GM12878 (cell line): ENCODE results near the gene COMMD3. TPM values are rescaled to one million over a fixed set of nuclear protein-coding genes. Genes with fewer than 3 reads are reported as not detected.

Source experiments
- ATF2 ChIP-seq: IDR thresholded peaks from 2 replicates; pipeline ENCODE4 v1.6.1; 2012; ENCODE audit warnings: low read length, inconsistent platforms
- CREB1 ChIP-seq: IDR thresholded peaks from 2 replicates; pipeline ENCODE4 v1.6.1; 2012; ENCODE audit warnings: low read depth, mild to moderate bottlenecking, inconsistent platforms
- EGR1 ChIP-seq, 2 experiments: IDR thresholded peaks; 1 replicate in 1 of 2; 2 replicates in 1 of 2; pipeline ENCODE4 v1.6.1; 2011 to 2012; ENCODE audit warnings: low read depth in 2 of 2, low read length in 2 of 2, borderline replicate concordance in 1 of 2, mild to moderate bottlenecking in 1 of 2, moderate library complexity in 1 of 2
- EZH2 ChIP-seq: IDR thresholded peaks from 2 replicates; pipeline ENCODE4 v1.6.1; 2012; ENCODE audit warnings: low read depth, mild to moderate bottlenecking, control low read depth, inconsistent platforms, low read length, borderline replicate concordance; ENCODE audit not compliant: control insufficient read depth
- FOS ChIP-seq: IDR thresholded peaks from 3 replicates; pipeline ENCODE4 v1.6.1; 2011; ENCODE audit warnings: borderline replicate concordance; ENCODE audit not compliant: insufficient read length; ENCODE audit errors: extremely low read depth
- HDAC6 ChIP-seq: fragments of 200-600 bp; sonication (generic); IDR thresholded peaks from one replicate; pipeline ENCODE4 v1.8.0; 2017; ENCODE audit warnings: antibody characterized with exemption; ENCODE audit not compliant: unreplicated experiment
- IRF5 ChIP-seq: fragments of 450-650 bp; IDR thresholded peaks from 2 replicates; pipeline ENCODE4 v1.6.1; 2017; ENCODE audit warnings: borderline replicate concordance
- JUNB ChIP-seq: IDR thresholded peaks from 2 replicates; pipeline ENCODE4 v1.6.1; 2016; ENCODE audit warnings: antibody characterized with exemption, mild to moderate bottlenecking
- KDM1A ChIP-seq: fragments of 200-600 bp; sonication (generic); IDR thresholded peaks from 2 replicates; pipeline ENCODE4 v1.6.1; 2016; ENCODE audit warnings: borderline replicate concordance
- KLF5 ChIP-seq: fragments of 450-650 bp; IDR thresholded peaks from 2 replicates; pipeline ENCODE4 v1.6.1; 2014; ENCODE audit warnings: mild to moderate bottlenecking; ENCODE audit not compliant: partially characterized antibody
- MYB ChIP-seq: fragments of 150-350 bp; IDR thresholded peaks from 2 replicates; pipeline ENCODE4 v1.6.1; 2014; ENCODE audit warnings: mild to moderate bottlenecking, low read depth, low read length, borderline replicate concordance
- NFYA ChIP-seq: IDR thresholded peaks from 2 replicates; pipeline ENCODE4 v1.6.1; 2011; ENCODE audit warnings: low read depth, mild to moderate bottlenecking, low read length, improper control_type of control experiment, borderline replicate concordance
- PML ChIP-seq: IDR thresholded peaks from 2 replicates; pipeline ENCODE4 v1.6.1; 2012; ENCODE audit warnings: low read length, inconsistent platforms
- POLR2A ChIP-seq: IDR thresholded peaks from 2 replicates; pipeline ENCODE4 v1.6.1; 2011; ENCODE audit warnings: low read depth, mild to moderate bottlenecking, low read length
- RAD21 ChIP-seq: IDR thresholded peaks from 2 replicates; pipeline ENCODE4 v1.6.1; 2011; ENCODE audit warnings: mild to moderate bottlenecking, low read depth, low read length, moderate library complexity; ENCODE audit not compliant: insufficient read depth
- RAD51 ChIP-seq: fragments of 450-650 bp; IDR thresholded peaks from 2 replicates; pipeline ENCODE4 v1.6.1; 2016; ENCODE audit warnings: moderate library complexity, mild to moderate bottlenecking, inconsistent platforms
- SIN3A ChIP-seq: IDR thresholded peaks from 2 replicates; pipeline ENCODE4 v1.6.1; 2012; ENCODE audit warnings: low read depth, low read length, improper control_type of control experiment
- SMARCA5 ChIP-seq: fragments of 450-650 bp; IDR thresholded peaks from 2 replicates; pipeline ENCODE4 v1.6.1; 2017; ENCODE audit warnings: mild to moderate bottlenecking
- SMC3 ChIP-seq: IDR thresholded peaks from 2 replicates; pipeline ENCODE4 v1.6.1; 2011; ENCODE audit warnings: low read length, improper control_type of control experiment, borderline replicate concordance
- SPI1 ChIP-seq: IDR thresholded peaks from 2 replicates; pipeline ENCODE4 v1.6.1; 2011; ENCODE audit warnings: low read depth, mild to moderate bottlenecking, low read length, moderate library complexity, borderline replicate concordance; ENCODE audit not compliant: insufficient read depth
- STAT3 ChIP-seq: IDR thresholded peaks from 2 replicates; pipeline ENCODE4 v1.6.1; 2011; ENCODE audit warnings: low read depth, low read length, improper control_type of control experiment
- SUZ12 ChIP-seq: fragments of 200-600 bp; sonication (generic); IDR thresholded peaks from one replicate; pipeline ENCODE4 v1.6.1; 2018; ENCODE audit warnings: antibody characterized with exemption, mild to moderate bottlenecking; ENCODE audit not compliant: unreplicated experiment
- YBX1 ChIP-seq: fragments of 450-650 bp; IDR thresholded peaks from 2 replicates; pipeline ENCODE4 v1.6.1; 2016; ENCODE audit warnings: antibody characterized with exemption
- ZSCAN29 ChIP-seq: fragments of 450-650 bp; IDR thresholded peaks from 2 replicates; pipeline ENCODE4 v1.6.1; 2017; ENCODE audit warnings: mild to moderate bottlenecking, moderate library complexity
- polyA plus RNA-seq, 11 experiments: library from polyadenylated mRNA; depleted of rRNA in 4 of 11; unstranded in 6 of 11; stranded (reverse) in 5 of 11; fragments of >200 nt; fragmentation: Nextera tagmentation in 4 of 11; fragmentation: Illumina TruSeq in 1 of 11; extraction: Ambion mirVana in 4 of 11; extraction: Trizol in 1 of 11; gene quantifications; 1 replicate in 1 of 11; 2 replicates in 10 of 11; pipeline versions ENCODE4 v1.2.1 to v1.2.3, GENCODE V29; 2011 to 2016; ENCODE audit warnings: inconsistent platforms in 2 of 11, missing spikeins in 2 of 11, low read depth in 1 of 11
- total RNA-seq, 4 experiments: library from RNA; depleted of rRNA in 3 of 4; stranded (reverse); fragments of >200 nt in 3 of 4; fragmentation: Illumina TruSeq in 1 of 4; extraction: Trizol in 1 of 4; gene quantifications; 2 replicates each; pipeline versions ENCODE4 v1.2.1 to v1.2.3, GENCODE V29; 2013 to 2021
- TF ChIP-seq, protein P1 (sequence below): IDR thresholded peaks from 2 replicates; pipeline ENCODE4 v1.6.1; 2011; ENCODE audit warnings: low read depth, low read length, improper control_type of control experiment, borderline replicate concordance
- TF ChIP-seq, protein P2 (sequence below): fragments of 450-650 bp; IDR thresholded peaks from 2 replicates; pipeline ENCODE4 v1.6.1; 2017; ENCODE audit warnings: mild to moderate bottlenecking, low read depth, inconsistent platforms; ENCODE audit not compliant: poor library complexity, severe bottlenecking

COMMD3 gene
- total and polyA plus RNA-seq, 10 of the 15 experiments (the other 5 are each of a cell fraction or from before 2014, with no cell fraction given), result 64.5 to 248 (median 84.4) TPM

DNA sequence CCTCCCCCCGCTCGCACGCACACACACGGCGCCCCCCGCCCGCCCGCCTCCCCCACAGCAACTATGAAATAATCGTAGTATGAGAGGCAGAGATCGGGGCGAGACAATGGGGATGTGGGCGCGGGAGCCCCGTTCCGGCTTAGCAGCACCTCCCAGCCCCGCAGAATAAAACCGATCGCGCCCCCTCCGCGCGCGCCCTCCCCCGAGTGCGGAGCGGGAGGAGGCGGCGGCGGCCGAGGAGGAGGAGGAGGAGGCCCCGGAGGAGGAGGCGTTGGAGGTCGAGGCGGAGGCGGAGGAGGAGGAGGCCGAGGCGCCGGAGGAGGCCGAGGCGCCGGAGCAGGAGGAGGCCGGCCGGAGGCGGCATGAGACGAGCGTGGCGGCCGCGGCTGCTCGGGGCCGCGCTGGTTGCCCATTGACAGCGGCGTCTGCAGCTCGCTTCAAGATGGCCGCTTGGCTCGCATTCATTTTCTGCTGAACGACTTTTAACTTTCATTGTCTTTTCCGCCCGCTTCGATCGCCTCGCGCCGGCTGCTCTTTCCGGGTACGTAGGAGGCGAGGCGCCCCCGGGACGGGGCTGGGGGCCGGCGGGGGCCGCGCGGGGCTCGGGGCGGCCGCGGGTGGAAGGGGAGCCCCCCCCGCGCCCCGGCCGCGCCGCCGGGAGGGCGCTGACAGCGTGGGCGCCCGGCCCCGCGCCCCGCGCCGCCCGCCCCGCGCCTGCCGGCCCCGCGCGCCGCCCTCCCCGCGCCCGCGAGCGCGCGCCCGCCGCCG is 5.2 kb downstream of the COMMD3 start (continued):
- TF ChIP-seq EGR1 (IDR thresholded peaks at IDR 0.05; ENCODE audit: borderline replicate concordance in 1 of 2, low read depth in 2 of 2, low read length in 2 of 2) (peak in 1 of 2 experiments; percentile 82; a peak in 2 of 3 replicates), CREB1 (0 out of 2 replicates have a peak, but pooled peaks have one; percentile 4), KLF5 (no peak), POLR2A (peak; percentile 82), ATF2 (no peak), IRF5 (no peak), JUNB (no peak), NFYA (no peak), SUZ12 (no peak), PML (no peak), SPI1 (no peak), ZSCAN29 (no peak), RAD21 (no peak), HDAC6 (no peak), STAT3 (no peak), SMC3 (no peak), KDM1A (no peak), EZH2 (no peak), SMARCA5 (peak; percentile 89; the same call in 1 of the 2 replicates), MYB (no peak), SIN3A (no peak), RAD51 (no peak), YBX1 (no peak), FOS (no peak)
- TF ChIP-seq, protein P1, sequence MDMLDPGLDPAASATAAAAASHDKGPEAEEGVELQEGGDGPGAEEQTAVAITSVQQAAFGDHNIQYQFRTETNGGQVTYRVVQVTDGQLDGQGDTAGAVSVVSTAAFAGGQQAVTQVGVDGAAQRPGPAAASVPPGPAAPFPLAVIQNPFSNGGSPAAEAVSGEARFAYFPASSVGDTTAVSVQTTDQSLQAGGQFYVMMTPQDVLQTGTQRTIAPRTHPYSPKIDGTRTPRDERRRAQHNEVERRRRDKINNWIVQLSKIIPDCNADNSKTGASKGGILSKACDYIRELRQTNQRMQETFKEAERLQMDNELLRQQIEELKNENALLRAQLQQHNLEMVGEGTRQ, result no peak
- TF ChIP-seq, protein P2, sequence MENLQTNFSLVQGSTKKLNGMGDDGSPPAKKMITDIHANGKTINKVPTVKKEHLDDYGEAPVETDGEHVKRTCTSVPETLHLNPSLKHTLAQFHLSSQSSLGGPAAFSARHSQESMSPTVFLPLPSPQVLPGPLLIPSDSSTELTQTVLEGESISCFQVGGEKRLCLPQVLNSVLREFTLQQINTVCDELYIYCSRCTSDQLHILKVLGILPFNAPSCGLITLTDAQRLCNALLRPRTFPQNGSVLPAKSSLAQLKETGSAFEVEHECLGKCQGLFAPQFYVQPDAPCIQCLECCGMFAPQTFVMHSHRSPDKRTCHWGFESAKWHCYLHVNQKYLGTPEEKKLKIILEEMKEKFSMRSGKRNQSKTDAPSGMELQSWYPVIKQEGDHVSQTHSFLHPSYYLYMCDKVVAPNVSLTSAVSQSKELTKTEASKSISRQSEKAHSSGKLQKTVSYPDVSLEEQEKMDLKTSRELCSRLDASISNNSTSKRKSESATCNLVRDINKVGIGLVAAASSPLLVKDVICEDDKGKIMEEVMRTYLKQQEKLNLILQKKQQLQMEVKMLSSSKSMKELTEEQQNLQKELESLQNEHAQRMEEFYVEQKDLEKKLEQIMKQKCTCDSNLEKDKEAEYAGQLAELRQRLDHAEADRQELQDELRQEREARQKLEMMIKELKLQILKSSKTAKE, result no peak
